Body of pancreas (tissue), 4 donors: ENCODE data around the gene ANKS1B. TPM values are rescaled to one million over a fixed set of nuclear protein-coding genes. Genes with fewer than 3 reads are reported as not detected.

Experiments used
- ATAC-seq: fragments of 150-250 bp; one replicate; pipeline ENCODE4 v1.9.1; 2016
- DNase-seq, 4 donors: peaks; one replicate each; pipeline ENCODE4 v3.0.0-alpha.2; 2019
- H3K27ac ChIP-seq, 4 donors: fragments of 200-600 bp; sonication (generic); 1 replicate in 3 of 4; 2 replicates in 1 of 4; pipeline versions ENCODE4 v1.5.1 to v1.6.1; 2016 to 2019; ENCODE audit warnings: mild to moderate bottlenecking in 1 of 4, mixed read lengths in 1 of 4, moderate library complexity in 1 of 4
- H3K27me3 ChIP-seq, 2 donors: fragments of 200-600 bp; sonication (generic); one replicate each; pipeline ENCODE4 v1.6.0; 2016; ENCODE audit warnings: mild to moderate bottlenecking in 1 of 2
- H3K36me3 ChIP-seq, 2 donors: fragments of 200-600 bp; sonication (generic); replicated peaks in 1 of 2; 2 replicates each; pipeline ENCODE4 v1.5.1; 2016; ENCODE audit warnings: low read depth in 2 of 2; ENCODE audit not compliant: insufficient read depth in 1 of 2
- H3K4me1 ChIP-seq: fragments of 200-600 bp; sonication (generic); one replicate; pipeline ENCODE4 v1.6.0; 2016
- H3K4me3 ChIP-seq, 2 donors: fragments of 200-600 bp; sonication (generic); 1 replicate in 1 of 2; 2 replicates in 1 of 2; pipeline ENCODE4 v1.5.1; 2016 to 2019
- H3K9me3 ChIP-seq, 3 donors: fragments of 200-600 bp; sonication (generic); 1 replicate in 2 of 3; 2 replicates in 1 of 3; pipeline ENCODE4 v1.5.1; 2016
- CTCF ChIP-seq, 7 experiments: fragments of 450-650 bp in 4 of 7; fragments of 200-600 bp in 3 of 7; sonication (generic) in 3 of 7; IDR thresholded peaks; one replicate each; pipeline ENCODE4 v1.5.1; 2016 to 2019; ENCODE audit warnings: antibody characterized with exemption in 7 of 7
- POLR2A ChIP-seq, 3 donors: fragments of 450-650 bp; IDR thresholded peaks; one replicate each; pipeline ENCODE4 v1.6.1; 2016; ENCODE audit warnings: antibody characterized with exemption in 3 of 3, mild to moderate bottlenecking in 2 of 3
- WGBS, 2 donors: methylation state at CpG; one replicate each; pipeline ENCODE4 v1.1.5; 2017; 5-methylcytosine and 5-hydroxymethylcytosine counted together
- intact Hi-C: fragments of 100-400 bp; cut with DNase I; formaldehyde crosslinking; loops from one replicate; pipeline ENCODE4 v1.15.1; 2023
- total RNA-seq, 2 donors: library from RNA; depleted of rRNA; stranded (reverse); fragments of >200 nt; gene quantifications; one replicate each; pipeline ENCODE4 v1.1.0, GENCODE V29; 2016

The ANKS1B gene
- total RNA-seq, 2 donors from 2014 or later: 2.1 to 10.2 TPM

- no peaks in the 10 kb centered on the region for H3K9me3 ChIP-seq
- no peak overlapping the region for H3K27ac ChIP-seq
- H3K4me1 ChIP-seq: no peaks in the 10 kb centered on the region
- H3K4me3 ChIP-seq: no peak overlapping the region
- intact Hi-C loops: no loop called here
- ATAC-seq (no peak), DNase-seq (no peak)
- 47 to 48% methylated on average over 3 of the region's 3 CpGs for WGBS, 2 donors
- no peaks in the 10 kb centered on the region for H3K27me3 ChIP-seq
- TF ChIP-seq POLR2A (IDR thresholded peaks at IDR 0.05): no peak
- no peak for TF ChIP-seq CTCF (IDR thresholded peaks at IDR 0.05)
- no peaks in the 10 kb centered on the region for H3K36me3 ChIP-seq
These were observed 749.4 kb downstream of the ANKS1B start for GRCh38 chr12:99235381-99235780.

GRCh38 chr12:99234702-99235101, 750.0 kb downstream of the ANKS1B start:
- intact Hi-C loops: no loop called here
- no peaks in the 10 kb centered on the region for H3K27me3 ChIP-seq
- DNase-seq (no peak), ATAC-seq (no peak)
- H3K9me3 ChIP-seq: no peaks in the 10 kb centered on the region
- 73 to 85% methylated on average over 1 of the region's 1 CpG for WGBS, 2 donors
- no peaks in the 10 kb centered on the region for H3K4me1 ChIP-seq
- no peaks in the 10 kb centered on the region for H3K36me3 ChIP-seq
- no peak overlapping the region for H3K27ac ChIP-seq
- no peak overlapping the region for H3K4me3 ChIP-seq
- TF ChIP-seq CTCF (IDR thresholded peaks at IDR 0.05) (no peak), POLR2A (IDR thresholded peaks at IDR 0.05) (no peak)

GRCh38 chr12:99232324-99232723, 752.4 kb downstream of the ANKS1B start:
- no peak for ATAC-seq
- intact Hi-C loops: no loop called here
- H3K9me3 ChIP-seq: no peaks in the 10 kb centered on the region
- no peaks in the 10 kb centered on the region for H3K4me1 ChIP-seq
- H3K36me3 ChIP-seq: no peaks in the 10 kb centered on the region
- 52 to 58% methylated on average over 4 of the region's 4 CpGs for WGBS, 2 donors
- no peak for DNase-seq
- H3K27me3 ChIP-seq: no peaks in the 10 kb centered on the region
- no peak overlapping the region for H3K27ac ChIP-seq
- TF ChIP-seq CTCF (IDR thresholded peaks at IDR 0.05) (no peak), POLR2A (IDR thresholded peaks at IDR 0.05) (no peak)
- H3K4me3 ChIP-seq: no peak overlapping the region

- H3K4me3 ChIP-seq: no peak overlapping the region
- no peak overlapping the region for H3K27ac ChIP-seq
- DNase-seq: no peak
- intact Hi-C loops: no loop called here
- no peak for ATAC-seq
- no peaks in the 10 kb centered on the region for H3K27me3 ChIP-seq
- WGBS, 2 donors: 33 to 50% methylated on average over 1 of the region's 1 CpG
- no peaks in the 10 kb centered on the region for H3K9me3 ChIP-seq
- H3K36me3 ChIP-seq: no peaks in the 10 kb centered on the region
- no peak for TF ChIP-seq CTCF (IDR thresholded peaks at IDR 0.05)
- no peak for TF ChIP-seq POLR2A (IDR thresholded peaks at IDR 0.05)
- no peaks in the 10 kb centered on the region for H3K4me1 ChIP-seq
These were observed 753.7 kb downstream of the ANKS1B start for GRCh38 chr12:99231031-99231430.

- H3K4me1 ChIP-seq: no peaks in the 10 kb centered on the region
- no peak for ATAC-seq
- intact Hi-C loops: no loop called here
- no peaks in the 10 kb centered on the region for H3K36me3 ChIP-seq
- H3K9me3 ChIP-seq: no peaks in the 10 kb centered on the region
- WGBS, 2 donors: 60 to 67% methylated on average over 5 of the region's 5 CpGs
- no peaks in the 10 kb centered on the region for H3K27me3 ChIP-seq
- DNase-seq: no peak
- H3K27ac ChIP-seq: no peak overlapping the region
- no peak overlapping the region for H3K4me3 ChIP-seq
- TF ChIP-seq CTCF (IDR thresholded peaks at IDR 0.05): no peak
- no peak for TF ChIP-seq POLR2A (IDR thresholded peaks at IDR 0.05)
These were observed 760.5 kb downstream of the ANKS1B start for GRCh38 chr12:99224237-99224636.
